Measurements from ENCODE around the gene PIGK. TPM values are rescaled to one million over a fixed set of nuclear protein-coding genes. Genes with fewer than 3 reads are reported as not detected.
A peak's percentile ranks its signal among the peaks of the same experiment; 100 is the strongest.

PIGK gene
- total RNA-seq, 2 experiments from 2014 or later: 22.5 to 23.2 TPM

- ATAC-seq (no peak), DNase-seq (no peak)
- Mint-ChIP-seq H3K27ac (no peak overlapping the region), H3K36me3 (ENCODE audit: low read depth) (peaks cover 3% of the 10 kb centered on the region), H3K4me3 (no peak overlapping the region), H3K27me3 (ENCODE audit: low read depth) (peaks cover 14% of the 10 kb centered on the region), H3K9me3 (ENCODE audit: insufficient read depth) (no peaks in the 10 kb centered on the region), H3K4me1 (ENCODE audit: low read depth) (peaks cover 25% of the 10 kb centered on the region)
- CTCF ChIA-PET: no interaction called here
- POLR2A ChIA-PET: no interaction called here
Measured at GRCh38 chr1:77048615-77049005, 170.6 kb downstream of the PIGK start.

DNA sequence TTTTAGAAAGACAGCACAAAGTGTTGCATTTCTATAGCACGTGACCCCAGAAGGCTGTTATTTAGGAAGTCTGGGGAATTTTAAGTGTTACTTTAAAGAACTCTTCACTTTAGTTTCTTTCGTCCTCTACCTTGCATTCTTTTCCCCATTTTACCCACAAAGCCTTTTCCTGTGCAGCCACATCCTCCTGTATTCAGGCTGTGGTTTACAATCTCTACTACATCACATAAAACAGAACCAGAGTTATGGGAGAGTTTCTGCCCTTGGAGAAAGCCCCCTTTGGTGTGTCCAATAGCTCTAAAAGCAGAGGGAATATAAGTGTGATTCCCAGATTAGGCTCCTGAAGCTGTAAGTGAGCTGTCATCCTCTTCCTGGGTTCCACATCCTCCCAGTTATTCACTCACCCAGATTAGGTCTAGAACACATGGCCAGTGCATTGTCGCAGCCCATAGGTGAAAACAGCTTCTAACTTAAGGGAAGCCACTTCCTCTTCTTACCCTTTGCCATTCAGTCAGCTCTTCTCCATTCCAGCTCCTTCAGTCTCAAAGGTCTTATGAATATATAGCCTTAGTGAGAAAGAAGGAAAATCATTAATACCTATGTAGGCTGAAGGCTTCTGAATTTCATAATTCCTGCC lies 171.1 kb downstream of the PIGK start:
- peak; percentile 70 for ATAC-seq
- Mint-ChIP-seq H3K27ac (peak overlapping the region; percentile 41), H3K36me3 (ENCODE audit: low read depth) (peaks cover 3% of the 10 kb centered on the region), H3K4me3 (peak overlapping the region; percentile 51), H3K27me3 (ENCODE audit: low read depth) (peaks cover 14% of the 10 kb centered on the region), H3K9me3 (ENCODE audit: insufficient read depth) (no peaks in the 10 kb centered on the region), H3K4me1 (ENCODE audit: low read depth) (peaks cover 25% of the 10 kb centered on the region)
- peak; percentile 45 for DNase-seq
- CTCF ChIA-PET: no interaction called here
- POLR2A ChIA-PET: no interaction called here

- POLR2A ChIA-PET: no interaction called here
- CTCF ChIA-PET: no interaction called here
- ATAC-seq: no peak
Measured at GRCh38 chr1:77047575-77047974, 171.7 kb downstream of the PIGK start.

GRCh38 chr1:77044133-77044849 lies 174.9 kb downstream of the PIGK start:
- ChIA-PET CTCF (no interaction called here), POLR2A (no interaction called here)
- Mint-ChIP-seq H3K27ac (no peak overlapping the region), H3K36me3 (ENCODE audit: low read depth) (no peaks in the 10 kb centered on the region), H3K4me1 (ENCODE audit: low read depth) (peaks cover 25% of the 10 kb centered on the region), H3K27me3 (ENCODE audit: low read depth) (peaks cover 11% of the 10 kb centered on the region), H3K4me3 (no peak overlapping the region), H3K9me3 (ENCODE audit: insufficient read depth) (no peaks in the 10 kb centered on the region)
- DNase-seq: no peak
- ATAC-seq: no peak

More at GRCh38 chr1:77047575-77047974, 171.7 kb downstream of the PIGK start:
- Mint-ChIP-seq H3K4me3 (peak overlapping the region; percentile 51), H3K36me3 (ENCODE audit: low read depth) (peaks cover 3% of the 10 kb centered on the region), H3K9me3 (ENCODE audit: insufficient read depth) (no peaks in the 10 kb centered on the region), H3K27me3 (ENCODE audit: low read depth) (peaks cover 14% of the 10 kb centered on the region), H3K4me1 (ENCODE audit: low read depth) (peaks cover 25% of the 10 kb centered on the region), H3K27ac (no peak overlapping the region)
- no peak for DNase-seq

DNA sequence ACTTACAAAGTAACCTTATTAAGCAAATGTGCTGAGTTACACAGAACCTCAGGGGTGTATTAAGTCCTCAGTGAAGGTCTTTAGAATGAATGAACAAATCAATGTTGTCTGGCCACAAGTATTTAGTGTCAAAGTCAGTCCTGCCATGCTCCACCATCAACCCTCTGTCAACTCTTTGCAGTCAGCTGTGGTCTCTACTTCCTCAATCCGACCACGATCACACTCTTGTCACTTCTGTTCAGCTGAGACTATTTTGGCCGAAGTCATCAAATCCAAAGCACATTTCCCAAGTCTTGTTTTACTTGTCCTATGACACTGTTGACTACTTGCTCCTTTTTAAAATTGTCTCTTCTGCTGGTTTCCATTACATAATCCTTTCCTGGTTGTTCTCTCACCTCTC lies 178.4 kb downstream of the PIGK start:
- H3K4me1 Mint-ChIP-seq (ENCODE audit: low read depth): no peaks in the 10 kb centered on the region
- H3K9me3 Mint-ChIP-seq (ENCODE audit: insufficient read depth): no peaks in the 10 kb centered on the region
- no peak overlapping the region for H3K4me3 Mint-ChIP-seq
- CTCF ChIA-PET: no interaction called here
- DNase-seq: no peak
- no peaks in the 10 kb centered on the region for H3K36me3 Mint-ChIP-seq (ENCODE audit: low read depth)
- no peak overlapping the region for H3K27ac Mint-ChIP-seq
- POLR2A ChIA-PET: no interaction called here
- H3K27me3 Mint-ChIP-seq (ENCODE audit: low read depth): peaks cover 12% of the 10 kb centered on the region
- no peak for ATAC-seq

- CTCF ChIA-PET: no interaction called here
- ATAC-seq: no peak
- no peaks in the 10 kb centered on the region for H3K36me3 Mint-ChIP-seq (ENCODE audit: low read depth)
- H3K27me3 Mint-ChIP-seq (ENCODE audit: low read depth): peaks cover 9% of the 10 kb centered on the region
- no peak for DNase-seq
- no peaks in the 10 kb centered on the region for H3K9me3 Mint-ChIP-seq (ENCODE audit: insufficient read depth)
- H3K27ac Mint-ChIP-seq: no peak overlapping the region
- H3K4me3 Mint-ChIP-seq: no peak overlapping the region
- H3K4me1 Mint-ChIP-seq (ENCODE audit: low read depth): no peaks in the 10 kb centered on the region
- POLR2A ChIA-PET: no interaction called here
Measured at GRCh38 chr1:77039739-77040138, 179.5 kb downstream of the PIGK start.

- POLR2A ChIA-PET: no interaction called here
- H3K4me3 Mint-ChIP-seq: no peak overlapping the region
Measured at GRCh38 chr1:77039111-77039510, 180.1 kb downstream of the PIGK start.

More at GRCh38 chr1:77039111-77039510, 180.1 kb downstream of the PIGK start:
- Mint-ChIP-seq H3K27ac (no peak overlapping the region), H3K4me1 (ENCODE audit: low read depth) (no peaks in the 10 kb centered on the region), H3K9me3 (ENCODE audit: insufficient read depth) (no peaks in the 10 kb centered on the region), H3K36me3 (ENCODE audit: low read depth) (no peaks in the 10 kb centered on the region), H3K27me3 (ENCODE audit: low read depth) (peaks cover 9% of the 10 kb centered on the region)
- CTCF ChIA-PET: no interaction called here
- ATAC-seq (no peak), DNase-seq (no peak)

Small RNA genes within 50 kb of the gene (microRNA-seq; reads per million reads assigned to microRNA genes)
- gene MIR7156: not detected

Other genes with a start within 250 kb of the PIGK start
- gene AK5, start 62.6 kb upstream of the PIGK start, total RNA-seq: 1 to 10 TPM in 1 of 2 experiments, under 1 TPM in 1; 0.73 to 1.2 TPM